LoVo (cell line): Measurements from ENCODE around the gene RNASET2.
"Not testable (repeated sequence)": the region's sequence is repeated elsewhere in the genome, so short reads cannot be mapped to it uniquely, and the experiment has no call there.

Experiments used
- DNase-seq: peaks from one replicate; pipeline ENCODE4 v3.0.0-alpha.2; 2016; ENCODE audit warnings: low spot score

RNASET2 gene

DNA sequence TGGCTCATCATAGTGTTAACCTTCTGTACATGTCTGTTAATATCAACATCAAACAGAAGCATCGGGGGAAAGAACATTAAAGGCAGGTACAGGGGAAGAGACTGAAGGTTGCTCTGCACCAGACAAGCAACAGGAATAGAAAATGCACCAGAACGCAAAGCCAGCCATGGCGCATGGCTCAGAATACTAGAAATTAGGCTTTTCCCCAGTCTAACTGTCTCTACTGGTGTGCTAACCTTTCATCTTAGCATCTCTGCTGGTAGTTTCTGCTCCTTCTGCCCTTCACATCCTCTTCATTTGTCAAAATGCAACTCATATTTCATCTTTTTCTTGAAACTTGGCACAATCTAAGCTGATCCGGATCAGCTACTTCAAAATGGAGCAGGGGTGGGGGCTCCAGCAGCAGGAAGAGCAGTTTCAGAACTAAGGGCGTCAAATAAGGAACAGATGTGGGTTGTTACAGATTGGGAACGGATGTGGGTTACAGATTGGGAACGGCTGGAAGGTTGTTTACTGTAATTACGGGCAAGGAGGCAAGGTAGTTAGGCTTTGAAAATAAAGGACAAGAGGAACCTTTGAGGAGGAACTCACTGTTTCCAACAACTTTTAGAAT, 13.1 kb upstream of the RNASET2 start:
- DNase-seq = no peak

- no peak for DNase-seq
Measured at GRCh38 chr6:166966268-166966667, 9.9 kb upstream of the RNASET2 start.

DNA sequence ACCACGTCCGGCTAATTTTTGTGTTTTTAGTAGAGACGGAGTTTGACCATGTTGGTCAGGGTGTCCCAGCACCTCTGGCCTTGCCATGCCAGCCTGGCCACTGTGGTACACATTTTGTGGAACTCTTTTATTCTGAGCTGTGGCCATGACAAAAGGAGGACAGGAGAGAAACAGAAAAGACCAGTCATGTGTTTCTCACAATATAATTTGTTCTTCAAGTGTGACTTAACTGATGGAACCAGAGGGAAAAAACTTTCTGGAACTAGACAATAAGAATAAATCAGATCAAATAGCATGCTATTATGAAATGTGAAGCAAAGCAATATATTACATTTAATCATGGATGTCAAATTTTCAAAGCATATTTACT, 4.2 kb upstream of the RNASET2 start:
- no peak for DNase-seq

GRCh38 chr6:166959911-166960608, 3.7 kb upstream of the RNASET2 start:
- DNase-seq = no peak

DNA sequence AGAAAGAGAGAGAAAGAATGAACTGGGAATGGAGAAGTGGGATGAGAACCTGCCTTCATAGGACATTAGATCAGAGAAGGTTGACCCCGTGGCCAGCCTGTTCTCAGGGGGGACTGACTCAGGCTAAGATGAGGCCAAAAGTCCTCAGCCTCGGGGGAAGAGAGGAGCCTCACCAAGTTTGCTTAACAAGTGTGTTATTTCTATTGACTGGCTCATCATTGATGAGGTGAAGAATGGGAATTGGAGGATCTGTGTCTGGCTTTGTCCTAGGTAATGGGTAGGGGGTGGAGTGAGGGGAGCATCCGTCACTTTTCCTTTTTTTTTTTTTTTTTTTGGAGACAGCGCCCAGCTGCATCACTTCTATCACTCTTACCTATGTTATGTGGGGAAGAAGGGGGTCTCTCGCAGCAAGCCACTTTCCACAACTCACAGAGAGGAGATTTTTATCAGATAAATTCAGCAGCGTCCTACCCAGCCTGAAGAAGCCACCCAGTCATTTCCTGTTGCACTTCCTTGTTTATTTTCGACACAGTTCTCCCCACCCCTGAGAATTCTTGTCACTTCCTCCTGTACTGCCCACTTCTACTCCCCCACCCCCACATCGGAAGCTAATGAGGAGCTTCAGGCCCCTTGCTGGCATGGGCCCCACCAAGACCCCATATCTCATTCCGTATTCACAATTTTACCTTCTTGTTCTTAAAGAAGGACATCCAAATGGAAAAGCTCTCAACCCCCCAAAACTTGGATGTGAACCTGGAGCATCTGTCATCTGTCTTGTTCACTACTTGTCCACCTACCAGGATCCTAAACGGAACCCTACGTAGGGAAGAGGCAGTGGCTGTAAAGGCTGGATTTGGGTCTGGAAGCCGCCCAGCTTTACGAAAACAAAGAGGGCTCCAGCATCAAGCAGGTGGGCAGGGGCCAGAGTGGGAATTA, 2.8 kb upstream of the RNASET2 start:
- no peak for DNase-seq

- no peak for DNase-seq
Measured at GRCh38 chr6:166957805-166958076, 1.4 kb upstream of the RNASET2 start.

GRCh38 chr6:166957087-166957804, 896 bp upstream of the RNASET2 start:
- peak; percentile 7 for DNase-seq

GRCh38 chr6:166955865-166956443, 396 bp downstream of the RNASET2 start:
- no peak for DNase-seq

GRCh38 chr6:166955121-166955864, 1.1 kb downstream of the RNASET2 start:
- DNase-seq = no peak

GRCh38 chr6:166954118-166954713, 2.1 kb downstream of the RNASET2 start:
- no peak for DNase-seq

DNA sequence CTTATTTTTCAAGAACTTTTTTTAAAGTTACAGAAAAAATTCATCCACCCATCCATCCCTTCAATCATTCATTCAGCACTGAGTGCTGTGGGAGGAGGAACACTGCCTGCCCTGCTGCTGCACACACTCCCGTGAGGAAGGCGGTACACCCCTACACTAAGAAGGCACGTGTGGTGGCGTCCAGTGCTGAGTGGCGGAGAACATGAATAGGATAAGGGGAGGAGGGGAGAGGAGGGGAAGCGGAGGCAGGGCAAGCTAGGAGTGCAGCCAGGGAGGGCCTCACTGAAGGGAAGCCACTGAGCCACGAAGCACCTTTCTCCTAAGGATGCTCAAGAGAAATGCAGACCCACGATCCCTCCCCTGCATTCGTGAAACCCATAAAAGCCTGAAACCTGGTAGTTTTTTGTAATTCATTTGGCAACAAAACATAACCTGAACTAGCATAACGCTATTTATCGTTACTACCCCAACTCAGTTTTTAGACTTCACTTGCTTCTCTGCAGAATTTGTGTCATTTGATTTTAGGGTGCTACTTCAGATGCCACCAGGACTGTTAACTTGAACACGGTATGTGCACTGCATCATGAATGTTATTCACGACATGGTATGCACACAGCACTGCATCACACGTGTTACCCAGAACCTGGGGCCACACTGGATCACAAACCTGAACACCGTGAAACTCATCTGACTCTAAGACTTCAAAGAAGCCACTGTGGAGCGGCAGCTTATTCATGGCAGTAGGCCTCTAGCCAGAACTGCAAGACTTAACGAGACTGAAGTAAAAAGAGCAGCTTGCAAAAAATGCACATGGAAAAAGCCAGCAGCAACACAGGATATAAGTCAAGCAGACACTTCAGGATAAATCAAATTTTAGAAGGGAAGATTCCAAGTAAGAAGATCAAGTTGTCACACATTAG, 3.5 kb downstream of the RNASET2 start:
- DNase-seq = no peak

- no peak for DNase-seq
Measured at GRCh38 chr6:166952121-166952520, 4.2 kb downstream of the RNASET2 start.

GRCh38 chr6:166951670-166952060, 4.7 kb downstream of the RNASET2 start:
- DNase-seq = no peak

DNA sequence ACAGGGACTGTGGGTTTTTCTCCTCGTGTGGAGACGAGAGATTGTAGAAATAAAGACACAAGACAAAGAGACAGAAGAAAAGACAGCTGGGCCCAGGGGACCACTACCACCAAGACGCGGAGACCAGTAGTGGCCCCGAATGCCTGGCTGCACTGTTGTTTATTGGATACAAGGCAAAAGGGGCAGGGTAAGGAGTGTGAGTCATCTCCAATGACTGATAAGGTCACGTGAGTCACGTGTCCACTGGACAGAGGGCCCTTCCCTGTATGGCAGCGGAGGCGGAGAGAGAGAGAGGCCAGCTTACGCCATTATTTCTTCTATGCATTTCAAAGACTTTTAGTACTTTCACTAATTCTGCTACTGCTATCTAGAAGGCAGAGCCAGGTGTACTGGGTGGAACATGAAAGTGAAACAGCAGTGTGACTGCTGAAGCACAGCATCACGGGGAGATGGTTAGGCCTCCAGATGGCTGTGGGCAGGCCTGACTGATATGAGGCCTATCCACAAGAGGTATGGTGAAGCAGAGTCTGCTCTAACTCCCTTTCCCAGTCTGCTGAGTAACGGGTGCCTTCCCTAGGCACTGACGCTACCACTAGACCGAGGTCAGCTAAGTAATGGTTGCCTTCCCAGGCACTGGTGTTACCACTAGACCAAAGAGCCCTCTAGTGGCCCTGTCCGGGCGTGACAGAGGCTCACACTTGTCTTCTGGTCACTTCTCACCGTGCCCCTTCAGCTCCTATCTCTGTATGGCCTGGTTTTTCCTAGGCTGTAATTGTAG, 5.3 kb downstream of the RNASET2 start:
- DNase-seq = peak; percentile 25

DNA sequence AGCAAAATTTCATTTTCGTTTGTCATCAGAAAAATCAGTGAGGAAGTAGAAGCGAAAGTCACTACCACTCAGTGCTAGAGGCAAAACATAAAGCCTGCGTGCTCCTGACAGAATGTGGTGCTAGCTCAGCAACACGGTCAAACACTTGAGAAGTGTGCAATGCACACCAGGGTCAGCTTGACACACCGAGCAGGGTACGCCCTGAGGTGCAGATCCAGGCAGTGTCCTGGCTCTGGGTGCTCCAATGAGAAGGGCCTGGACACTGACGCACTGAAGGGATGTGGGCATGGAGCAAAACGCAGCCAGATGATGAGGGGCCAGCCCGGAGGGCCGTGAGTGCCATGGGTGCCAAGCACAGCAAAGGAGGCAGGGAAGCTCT, 5.9 kb downstream of the RNASET2 start:
- no peak for DNase-seq

- DNase-seq = no peak
Measured at GRCh38 chr6:166949528-166950442, 6.6 kb downstream of the RNASET2 start.

DNA sequence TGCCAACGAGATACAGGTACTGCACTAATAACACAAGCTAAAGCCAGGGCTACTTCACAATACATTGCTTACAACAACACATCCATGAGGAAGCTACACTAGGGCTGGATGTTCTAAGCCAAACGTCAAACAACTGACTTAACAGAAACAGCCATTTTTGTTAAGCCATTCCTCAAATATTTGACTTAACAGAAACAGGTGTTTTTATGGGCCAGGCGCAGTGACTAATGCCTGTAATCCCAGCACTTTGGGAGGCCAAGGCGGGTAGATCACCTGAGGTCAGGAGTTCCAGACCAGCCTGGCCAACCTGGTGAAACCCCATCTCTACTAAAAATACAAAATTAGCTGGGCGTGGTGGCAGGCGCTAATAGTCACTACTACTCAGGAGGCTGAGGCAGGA, 7.6 kb downstream of the RNASET2 start:
- DNase-seq = not testable (repeated sequence)

- no peak for DNase-seq
Measured at GRCh38 chr6:166947251-166947650, 9.1 kb downstream of the RNASET2 start.
